SKM-1 treated with dmso at 0.1 percent for 144 hours (cell line): Measurements from ENCODE around the gene CASKIN2.
"Not testable (repeated sequence)": the region's sequence is repeated elsewhere in the genome, so short reads cannot be mapped to it uniquely, and the experiment has no call there.

Experiments used
- DNase-seq: peaks from one replicate; lab custom pipeline; 2025; ENCODE audit not compliant: unreplicated experiment; lab: John Stamatoyannopoulos, UW

The CASKIN2 gene

GRCh38 chr17:75493476-75494129 lies 21.7 kb downstream of the CASKIN2 start:
- DNase-seq: no peak

- no peak for DNase-seq
Observed at GRCh38 chr17:75492555-75493168, 22.7 kb downstream of the CASKIN2 start.

GRCh38 chr17:75491680-75492079 lies 23.7 kb downstream of the CASKIN2 start:
- DNase-seq: no peak

- DNase-seq: no peak
Observed at GRCh38 chr17:75490953-75491649, 24.2 kb downstream of the CASKIN2 start.

GRCh38 chr17:75490173-75490743 lies 25.1 kb downstream of the CASKIN2 start:
- no peak for DNase-seq

- DNase-seq: no peak
Observed at GRCh38 chr17:75489511-75489955, 25.8 kb downstream of the CASKIN2 start.

GRCh38 chr17:75488693-75489510 lies 26.4 kb downstream of the CASKIN2 start:
- no peak for DNase-seq

GRCh38 chr17:75487351-75488070 lies 27.8 kb downstream of the CASKIN2 start:
- DNase-seq: peak; percentile 80

- no peak for DNase-seq
Observed at GRCh38 chr17:75486951-75487350, 28.4 kb downstream of the CASKIN2 start.

- DNase-seq: no peak
Observed at GRCh38 chr17:75486151-75486550, 29.2 kb downstream of the CASKIN2 start.

- no peak for DNase-seq
Observed at GRCh38 chr17:75485688-75486087, 29.6 kb downstream of the CASKIN2 start.

- no peak for DNase-seq
Observed at GRCh38 chr17:75482098-75482942, 33.0 kb downstream of the CASKIN2 start.

GRCh38 chr17:75481194-75482068 lies 33.9 kb downstream of the CASKIN2 start:
- no peak for DNase-seq

- no peak for DNase-seq
Observed at GRCh38 chr17:75480281-75480680, 35.1 kb downstream of the CASKIN2 start.

- DNase-seq: no peak
Observed at GRCh38 chr17:75478508-75478907, 36.8 kb downstream of the CASKIN2 start.

- DNase-seq: not testable (repeated sequence)
Observed at GRCh38 chr17:75477490-75477862, 37.9 kb downstream of the CASKIN2 start.

- no peak for DNase-seq
Observed at GRCh38 chr17:75476752-75477489, 38.4 kb downstream of the CASKIN2 start.

- no peak for DNase-seq
Observed at GRCh38 chr17:75476271-75476671, 39.1 kb downstream of the CASKIN2 start.
